DND-41 (cell line): ENCODE results near the gene NUTM1.
"Not testable (repeated sequence)": the region's sequence is repeated elsewhere in the genome, so short reads cannot be mapped to it uniquely, and the experiment has no call there.

Experiments
- EZH2 ChIP-seq: IDR thresholded peaks from 3 replicates; pipeline ENCODE4 v1.6.1; 2012; ENCODE audit warnings: borderline replicate concordance, low read depth, mild to moderate bottlenecking, moderate library complexity, low read length, inconsistent platforms; ENCODE audit not compliant: severe bottlenecking
- TF ChIP-seq, protein P1 (sequence below): IDR thresholded peaks from 2 replicates; pipeline ENCODE4 v1.5.1; 2012; ENCODE audit warnings: borderline replicate concordance, low read length, moderate library complexity, mild to moderate bottlenecking; ENCODE audit not compliant: poor library complexity, severe bottlenecking; ENCODE audit errors: extremely low read depth

GRCh38 chr15:34381829-34382521 is 38.9 kb downstream of the NUTM1 start:
- TF ChIP-seq, protein P1, sequence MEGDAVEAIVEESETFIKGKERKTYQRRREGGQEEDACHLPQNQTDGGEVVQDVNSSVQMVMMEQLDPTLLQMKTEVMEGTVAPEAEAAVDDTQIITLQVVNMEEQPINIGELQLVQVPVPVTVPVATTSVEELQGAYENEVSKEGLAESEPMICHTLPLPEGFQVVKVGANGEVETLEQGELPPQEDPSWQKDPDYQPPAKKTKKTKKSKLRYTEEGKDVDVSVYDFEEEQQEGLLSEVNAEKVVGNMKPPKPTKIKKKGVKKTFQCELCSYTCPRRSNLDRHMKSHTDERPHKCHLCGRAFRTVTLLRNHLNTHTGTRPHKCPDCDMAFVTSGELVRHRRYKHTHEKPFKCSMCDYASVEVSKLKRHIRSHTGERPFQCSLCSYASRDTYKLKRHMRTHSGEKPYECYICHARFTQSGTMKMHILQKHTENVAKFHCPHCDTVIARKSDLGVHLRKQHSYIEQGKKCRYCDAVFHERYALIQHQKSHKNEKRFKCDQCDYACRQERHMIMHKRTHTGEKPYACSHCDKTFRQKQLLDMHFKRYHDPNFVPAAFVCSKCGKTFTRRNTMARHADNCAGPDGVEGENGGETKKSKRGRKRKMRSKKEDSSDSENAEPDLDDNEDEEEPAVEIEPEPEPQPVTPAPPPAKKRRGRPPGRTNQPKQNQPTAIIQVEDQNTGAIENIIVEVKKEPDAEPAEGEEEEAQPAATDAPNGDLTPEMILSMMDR, result not testable (repeated sequence)
- not testable (repeated sequence) for TF ChIP-seq EZH2
